Measurements from ENCODE around the gene MRPL44.

GRCh38 chr2:224008702-224009261, 51.5 kb downstream of the MRPL44 start:
- TF ChIP-seq CTCF (IDR thresholded peaks at IDR 0.05) = no peak
- no peak for TF ChIP-seq POLR2AphosphoS5 (IDR thresholded peaks at IDR 0.05; ENCODE audit: insufficient read depth in 1 of 2, low read depth in 1 of 2)

Data from vagina (tissue), 2 donors.